Spleen (tissue), 7 donors: Measurements from ENCODE around the gene IGSF5.

ENCODE experiments used
- CTCF ChIP-seq, 11 experiments: fragments of 200-600 bp in 7 of 11; fragments of 450-650 bp in 4 of 11; sonication (generic) in 4 of 11; IDR thresholded peaks in 8 of 11; conservative IDR thresholded peaks in 3 of 11; 1 replicate in 7 of 11; 2 replicates in 4 of 11; pipeline versions ENCODE4 v1.4.0 to v1.8.0; 2016 to 2021; ENCODE audit warnings: antibody characterized with exemption in 11 of 11, inconsistent platforms in 4 of 11, mild to moderate bottlenecking in 1 of 11
- POLR2A ChIP-seq, 3 donors: fragments of 450-650 bp; IDR thresholded peaks; one replicate each; pipeline ENCODE4 v1.5.1; 2017; ENCODE audit warnings: antibody characterized with exemption in 3 of 3, mild to moderate bottlenecking in 1 of 3
- POLR2AphosphoS5 ChIP-seq, 3 donors: sonication (generic); formaldehyde crosslinking; IDR thresholded peaks; one replicate each; pipeline ENCODE4 v1.5.1; 2017; ENCODE audit warnings: antibody characterized with exemption in 3 of 3
- donor health status: DM: no; HTN: no; CAD: no; lungs with moderate emphysema.
- donor health status: DM: no; HTN: no; CAD: no.
- donor health status: DM: no; HTN: no; CAD: no.

GRCh38 chr21:39724944-39725343 is 20.0 kb upstream of the IGSF5 start:
- TF ChIP-seq CTCF (IDR thresholded peaks at IDR 0.05 in 8 of 11, conservative IDR thresholded peaks at IDR 0.05 in 3 of 11) (no peak), POLR2A (IDR thresholded peaks at IDR 0.05) (no peak), POLR2AphosphoS5 (IDR thresholded peaks at IDR 0.05) (no peak)
